Stimulated activated naive CD8-positive, alpha-beta T cell treated with anti-CD3 and anti-CD28 coated beads, Interleukin-15, Interleukin-2, amounts not matched to agents 100 ng/mL and 50 ng/mL, for 24 hours (primary cell): ENCODE data around the gene MEN1.
A peak's percentile ranks its signal among the peaks of the same experiment; 100 is the strongest.
"Not testable (repeated sequence)": the region's sequence is repeated elsewhere in the genome, so short reads cannot be mapped to it uniquely, and the experiment has no call there.

ENCODE experiments used
- H3K27ac Mint-ChIP-seq: one replicate; pipeline ENCODE4 v1.8.0; 2021; ENCODE audit warnings: mild to moderate bottlenecking, mixed read lengths
- H3K27me3 Mint-ChIP-seq: one replicate; pipeline ENCODE4 v1.8.0; 2021; ENCODE audit warnings: mixed read lengths
- H3K36me3 Mint-ChIP-seq: one replicate; pipeline ENCODE4 v1.8.0; 2021; ENCODE audit warnings: low read depth, mixed read lengths
- H3K4me1 Mint-ChIP-seq: one replicate; pipeline ENCODE4 v1.8.0; 2021; ENCODE audit warnings: low read depth, mixed read lengths
- H3K4me3 Mint-ChIP-seq: one replicate; pipeline ENCODE4 v1.8.0; 2021; ENCODE audit warnings: mild to moderate bottlenecking, mixed read lengths
- H3K9me3 Mint-ChIP-seq: one replicate; pipeline ENCODE4 v1.8.0; 2021; ENCODE audit warnings: mixed read lengths

MEN1 gene

GRCh38 chr11:64829536-64830251 is 19.3 kb upstream of the MEN1 start:
- Mint-ChIP-seq H3K4me1 (no peaks in the 10 kb centered on the region), H3K36me3 (no peaks in the 10 kb centered on the region), H3K27me3 (no peaks in the 10 kb centered on the region), H3K9me3 (no peaks in the 10 kb centered on the region), H3K27ac (no peak overlapping the region), H3K4me3 (no peak overlapping the region)

GRCh38 chr11:64827451-64827839 is 17.1 kb upstream of the MEN1 start:
- Mint-ChIP-seq H3K9me3 (no peaks in the 10 kb centered on the region), H3K4me1 (no peaks in the 10 kb centered on the region), H3K4me3 (no peak overlapping the region), H3K27me3 (no peaks in the 10 kb centered on the region), H3K27ac (no peak overlapping the region), H3K36me3 (no peaks in the 10 kb centered on the region)

GRCh38 chr11:64826578-64827450 is 16.5 kb upstream of the MEN1 start:
- Mint-ChIP-seq H3K9me3 (no peaks in the 10 kb centered on the region), H3K27ac (no peak overlapping the region), H3K4me3 (no peak overlapping the region), H3K27me3 (no peaks in the 10 kb centered on the region), H3K36me3 (no peaks in the 10 kb centered on the region), H3K4me1 (no peaks in the 10 kb centered on the region)

- Mint-ChIP-seq H3K36me3 (no peaks in the 10 kb centered on the region), H3K4me3 (no peak overlapping the region), H3K27me3 (no peaks in the 10 kb centered on the region), H3K9me3 (no peaks in the 10 kb centered on the region), H3K27ac (no peak overlapping the region), H3K4me1 (no peaks in the 10 kb centered on the region)
Observed at GRCh38 chr11:64826062-64826461, 15.7 kb upstream of the MEN1 start.

- no peak overlapping the region for H3K4me3 Mint-ChIP-seq
- H3K9me3 Mint-ChIP-seq: no peaks in the 10 kb centered on the region
- H3K36me3 Mint-ChIP-seq: no peaks in the 10 kb centered on the region
- H3K4me1 Mint-ChIP-seq: no peaks in the 10 kb centered on the region
- H3K27ac Mint-ChIP-seq: no peak overlapping the region
- no peaks in the 10 kb centered on the region for H3K27me3 Mint-ChIP-seq
Observed at GRCh38 chr11:64823568-64824119, 13.3 kb upstream of the MEN1 start.

GRCh38 chr11:64817476-64817875 is 7.1 kb upstream of the MEN1 start:
- Mint-ChIP-seq H3K27ac (no peak overlapping the region), H3K4me1 (no peaks in the 10 kb centered on the region), H3K4me3 (no peak overlapping the region), H3K36me3 (no peaks in the 10 kb centered on the region), H3K27me3 (no peaks in the 10 kb centered on the region), H3K9me3 (no peaks in the 10 kb centered on the region)

GRCh38 chr11:64815433-64815832 is 5.1 kb upstream of the MEN1 start:
- not testable (repeated sequence) for H3K27ac Mint-ChIP-seq, H3K27me3 Mint-ChIP-seq, H3K4me1 Mint-ChIP-seq, H3K4me3 Mint-ChIP-seq, H3K36me3 Mint-ChIP-seq, H3K9me3 Mint-ChIP-seq

- no peaks in the 10 kb centered on the region for H3K27me3 Mint-ChIP-seq
- no peaks in the 10 kb centered on the region for H3K36me3 Mint-ChIP-seq
- H3K27ac Mint-ChIP-seq: no peak overlapping the region
- no peak overlapping the region for H3K4me3 Mint-ChIP-seq
- no peaks in the 10 kb centered on the region for H3K9me3 Mint-ChIP-seq
- peaks cover 8% of the 10 kb centered on the region for H3K4me1 Mint-ChIP-seq
Observed at GRCh38 chr11:64814712-64815187, 4.4 kb upstream of the MEN1 start.

- Mint-ChIP-seq H3K36me3 (no peaks in the 10 kb centered on the region), H3K4me3 (no peak overlapping the region), H3K9me3 (no peaks in the 10 kb centered on the region), H3K27me3 (no peaks in the 10 kb centered on the region), H3K4me1 (peaks cover 16% of the 10 kb centered on the region), H3K27ac (no peak overlapping the region)
Observed at GRCh38 chr11:64813826-64814225, 3.5 kb upstream of the MEN1 start.

GRCh38 chr11:64810891-64811272 is 531 bp upstream of the MEN1 start:
- Mint-ChIP-seq H3K27ac (peak overlapping the region; percentile 92), H3K27me3 (no peaks in the 10 kb centered on the region), H3K4me1 (peaks cover 22% of the 10 kb centered on the region), H3K36me3 (peaks cover 7% of the 10 kb centered on the region), H3K4me3 (peak overlapping the region; percentile 89), H3K9me3 (no peaks in the 10 kb centered on the region)

GRCh38 chr11:64809781-64810241 is 540 bp downstream of the MEN1 start:
- H3K4me3 Mint-ChIP-seq: peak overlapping the region; percentile 89
- H3K36me3 Mint-ChIP-seq: peaks cover 13% of the 10 kb centered on the region
- H3K27ac Mint-ChIP-seq: peak overlapping the region; percentile 92
- peaks cover 22% of the 10 kb centered on the region for H3K4me1 Mint-ChIP-seq
- no peaks in the 10 kb centered on the region for H3K27me3 Mint-ChIP-seq
- H3K9me3 Mint-ChIP-seq: no peaks in the 10 kb centered on the region

- no peaks in the 10 kb centered on the region for H3K27me3 Mint-ChIP-seq
- H3K27ac Mint-ChIP-seq: no peak overlapping the region
- peaks cover 13% of the 10 kb centered on the region for H3K36me3 Mint-ChIP-seq
- no peaks in the 10 kb centered on the region for H3K9me3 Mint-ChIP-seq
- H3K4me3 Mint-ChIP-seq: no peak overlapping the region
- peaks cover 38% of the 10 kb centered on the region for H3K4me1 Mint-ChIP-seq
Observed at GRCh38 chr11:64805481-64805880, 4.9 kb downstream of the MEN1 start.

GRCh38 chr11:64804346-64805210 is 5.8 kb downstream of the MEN1 start:
- Mint-ChIP-seq H3K4me1 (peaks cover 37% of the 10 kb centered on the region), H3K9me3 (no peaks in the 10 kb centered on the region), H3K4me3 (no peak overlapping the region), H3K27ac (no peak overlapping the region), H3K36me3 (peaks cover 13% of the 10 kb centered on the region), H3K27me3 (no peaks in the 10 kb centered on the region)

- Mint-ChIP-seq H3K9me3 (no peaks in the 10 kb centered on the region), H3K36me3 (peaks cover 14% of the 10 kb centered on the region), H3K4me3 (peak overlapping the region; percentile 87), H3K27me3 (no peaks in the 10 kb centered on the region), H3K4me1 (peaks cover 35% of the 10 kb centered on the region), H3K27ac (peak overlapping the region; percentile 89)
Observed at GRCh38 chr11:64803846-64804345, 6.5 kb downstream of the MEN1 start.
